ENCODE measurements around the gene ITIH5. TPM values are rescaled to one million over a fixed set of nuclear protein-coding genes. Genes with fewer than 3 reads are reported as not detected.
A peak's percentile ranks its signal among the peaks of the same experiment; 100 is the strongest.

The ITIH5 gene
- total and polyA plus RNA-seq, 2 experiments from 2014 or later = 22.3 to 22.8 TPM

DNA sequence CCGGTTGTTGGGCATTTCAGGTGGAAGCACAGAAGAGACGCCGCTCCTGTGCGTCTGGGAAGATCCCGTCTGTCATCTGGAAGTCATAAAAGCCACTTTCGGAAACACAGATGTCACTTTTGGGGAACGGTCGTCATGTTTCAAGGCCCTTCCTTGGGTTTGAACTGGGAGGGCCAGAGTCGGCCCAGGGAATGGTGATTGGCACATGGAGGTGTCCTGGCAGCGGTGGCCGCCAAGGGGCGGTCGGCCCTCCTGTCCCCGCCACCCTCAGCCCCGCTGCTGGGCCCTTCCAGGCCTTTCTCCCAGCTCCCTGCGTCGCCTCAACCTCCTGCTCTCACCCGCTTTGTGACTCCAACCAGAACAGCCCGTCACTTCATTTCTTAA lies 140.8 kb downstream of the ITIH5 start:
- Histone ChIP-seq H3K36me3 (replicated peaks; ENCODE audit: insufficient read depth, low read depth) (no peaks in the 10 kb centered on the region), H4K20me1 (ENCODE audit: insufficient read depth, poor library complexity, severe bottlenecking) (no peaks in the 10 kb centered on the region), H3K79me2 (no peaks in the 10 kb centered on the region), H3K4me3 (no peak overlapping the region), H2AFZ (no peak overlapping the region), H3K4me2 (no peak overlapping the region), H3K4me1 (ENCODE audit: insufficient read depth) (no peaks in the 10 kb centered on the region), H3K9me3 (ENCODE audit: low read depth) (no peaks in the 10 kb centered on the region), H3K9me2 (replicated peaks; ENCODE audit: insufficient read depth) (no peaks in the 10 kb centered on the region), H3K27ac (no peak overlapping the region), H3K27me3 (peaks cover 6% of the 10 kb centered on the region)
- TF ChIP-seq EZH2phosphoT487 (IDR thresholded peaks at IDR 0.05; ENCODE audit: low read depth, severe bottlenecking, unreplicated experiment) = no peak
- TF ChIP-seq, protein P1, sequence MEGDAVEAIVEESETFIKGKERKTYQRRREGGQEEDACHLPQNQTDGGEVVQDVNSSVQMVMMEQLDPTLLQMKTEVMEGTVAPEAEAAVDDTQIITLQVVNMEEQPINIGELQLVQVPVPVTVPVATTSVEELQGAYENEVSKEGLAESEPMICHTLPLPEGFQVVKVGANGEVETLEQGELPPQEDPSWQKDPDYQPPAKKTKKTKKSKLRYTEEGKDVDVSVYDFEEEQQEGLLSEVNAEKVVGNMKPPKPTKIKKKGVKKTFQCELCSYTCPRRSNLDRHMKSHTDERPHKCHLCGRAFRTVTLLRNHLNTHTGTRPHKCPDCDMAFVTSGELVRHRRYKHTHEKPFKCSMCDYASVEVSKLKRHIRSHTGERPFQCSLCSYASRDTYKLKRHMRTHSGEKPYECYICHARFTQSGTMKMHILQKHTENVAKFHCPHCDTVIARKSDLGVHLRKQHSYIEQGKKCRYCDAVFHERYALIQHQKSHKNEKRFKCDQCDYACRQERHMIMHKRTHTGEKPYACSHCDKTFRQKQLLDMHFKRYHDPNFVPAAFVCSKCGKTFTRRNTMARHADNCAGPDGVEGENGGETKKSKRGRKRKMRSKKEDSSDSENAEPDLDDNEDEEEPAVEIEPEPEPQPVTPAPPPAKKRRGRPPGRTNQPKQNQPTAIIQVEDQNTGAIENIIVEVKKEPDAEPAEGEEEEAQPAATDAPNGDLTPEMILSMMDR (IDR thresholded peaks at IDR 0.05; ENCODE audit: poor library complexity) = no peak
- 84% methylated on average over 18 of the region's 19 CpGs for WGBS (ENCODE audit: low lambda C conversion rate, missing lambda C conversion rate)
- no peak for DNase-seq (ENCODE audit: low spot score)

- DNase-seq (ENCODE audit: low spot score) = peak; percentile 88
- Histone ChIP-seq H3K27ac (no peak overlapping the region), H3K4me1 (ENCODE audit: insufficient read depth) (no peaks in the 10 kb centered on the region), H3K27me3 (peaks cover 6% of the 10 kb centered on the region), H3K79me2 (no peaks in the 10 kb centered on the region), H3K4me3 (no peak overlapping the region), H3K36me3 (replicated peaks; ENCODE audit: insufficient read depth, low read depth) (no peaks in the 10 kb centered on the region), H3K4me2 (no peak overlapping the region), H3K9me3 (ENCODE audit: low read depth) (no peaks in the 10 kb centered on the region), H3K9me2 (replicated peaks; ENCODE audit: insufficient read depth) (no peaks in the 10 kb centered on the region), H4K20me1 (ENCODE audit: insufficient read depth, poor library complexity, severe bottlenecking) (no peaks in the 10 kb centered on the region), H2AFZ (no peak overlapping the region)
- WGBS (ENCODE audit: low lambda C conversion rate, missing lambda C conversion rate) = 51% methylated on average over 16 of the region's 16 CpGs
- TF ChIP-seq EZH2 (IDR thresholded peaks at IDR 0.05; ENCODE audit: borderline replicate concordance) = no peak
- TF ChIP-seq, protein P1 (IDR thresholded peaks at IDR 0.05; ENCODE audit: poor library complexity) = peak; percentile 98
Observed at GRCh38 chr10:7525314-7526016, 141.3 kb downstream of the ITIH5 start.

DNA sequence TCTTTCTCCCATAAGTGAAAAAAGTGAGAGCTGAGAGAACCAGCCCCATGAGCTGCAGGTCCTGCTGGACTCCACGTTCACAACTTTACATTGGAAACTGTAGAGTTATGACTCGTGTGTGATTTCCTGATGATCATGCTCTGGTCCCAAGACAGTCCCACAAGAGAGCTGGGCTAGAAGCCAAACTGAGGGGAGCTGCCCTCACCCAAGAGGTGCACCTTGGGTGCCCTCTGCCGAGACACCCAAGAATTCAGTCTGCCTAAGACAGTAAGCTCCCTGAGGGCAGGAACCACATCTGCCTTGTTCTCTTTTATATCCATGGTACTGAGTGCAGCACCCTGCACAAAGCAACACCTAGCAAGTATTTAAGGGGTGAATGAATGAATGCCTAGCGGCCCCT lies 143.1 kb downstream of the ITIH5 start:
- 85% methylated on average over 4 of the region's 4 CpGs for WGBS (ENCODE audit: low lambda C conversion rate, missing lambda C conversion rate)

More for the DNA sequence above, 143.1 kb downstream of the ITIH5 start:
- Histone ChIP-seq H3K79me2 (no peaks in the 10 kb centered on the region), H3K4me3 (no peak overlapping the region), H3K27ac (no peak overlapping the region), H4K20me1 (ENCODE audit: insufficient read depth, poor library complexity, severe bottlenecking) (no peaks in the 10 kb centered on the region), H3K9me3 (ENCODE audit: low read depth) (no peaks in the 10 kb centered on the region), H3K36me3 (replicated peaks; ENCODE audit: insufficient read depth, low read depth) (no peaks in the 10 kb centered on the region), H3K4me1 (ENCODE audit: insufficient read depth) (no peaks in the 10 kb centered on the region), H3K27me3 (peaks cover 2% of the 10 kb centered on the region), H2AFZ (no peak overlapping the region), H3K4me2 (no peak overlapping the region), H3K9me2 (replicated peaks; ENCODE audit: insufficient read depth) (no peaks in the 10 kb centered on the region)
- no peak for DNase-seq (ENCODE audit: low spot score)
- no peak for TF ChIP-seq EZH2phosphoT487 (IDR thresholded peaks at IDR 0.05; ENCODE audit: low read depth, severe bottlenecking, unreplicated experiment)
- no peak for TF ChIP-seq EZH2 (IDR thresholded peaks at IDR 0.05; ENCODE audit: borderline replicate concordance)
- TF ChIP-seq, protein P1 (IDR thresholded peaks at IDR 0.05; ENCODE audit: poor library complexity) = no peak
